NCI-H2171 (cell line): Measurements from ENCODE around the gene HNRNPF.
"Not testable (repeated sequence)": the region's sequence is repeated elsewhere in the genome, so short reads cannot be mapped to it uniquely, and the experiment has no call there.

Experiments used
- DNase-seq: peaks from one replicate; lab custom pipeline; 2025; lab: John Stamatoyannopoulos, UW

HNRNPF gene

GRCh38 chr10:43348511-43349312 lies 60.3 kb downstream of the HNRNPF start:
- no peak for DNase-seq

GRCh38 chr10:43347997-43348396 lies 61.0 kb downstream of the HNRNPF start:
- DNase-seq, result no peak

GRCh38 chr10:43344051-43344450 lies 64.9 kb downstream of the HNRNPF start:
- DNase-seq, result no peak

DNA sequence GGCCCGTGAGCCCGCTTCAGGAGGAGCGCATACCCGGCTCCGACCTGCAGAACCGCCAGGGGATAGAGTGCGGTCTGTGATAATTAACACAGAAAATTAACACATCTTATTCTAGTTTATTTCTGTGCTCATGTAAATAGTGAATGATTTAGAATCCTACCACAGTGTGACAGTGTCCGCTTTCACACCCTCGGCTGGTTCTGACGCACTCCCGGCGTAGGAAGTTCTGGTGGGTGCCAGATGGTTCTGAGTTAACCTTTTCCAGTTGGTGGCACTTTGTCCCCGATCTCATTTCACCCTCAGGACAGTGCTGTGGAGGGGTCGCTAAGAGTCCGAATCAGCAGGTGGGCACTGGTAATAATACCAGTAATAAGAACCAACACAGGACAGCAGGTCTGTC lies 65.9 kb downstream of the HNRNPF start:
- no peak for DNase-seq

GRCh38 chr10:43342279-43343125 lies 66.5 kb downstream of the HNRNPF start:
- DNase-seq, result no peak

DNA sequence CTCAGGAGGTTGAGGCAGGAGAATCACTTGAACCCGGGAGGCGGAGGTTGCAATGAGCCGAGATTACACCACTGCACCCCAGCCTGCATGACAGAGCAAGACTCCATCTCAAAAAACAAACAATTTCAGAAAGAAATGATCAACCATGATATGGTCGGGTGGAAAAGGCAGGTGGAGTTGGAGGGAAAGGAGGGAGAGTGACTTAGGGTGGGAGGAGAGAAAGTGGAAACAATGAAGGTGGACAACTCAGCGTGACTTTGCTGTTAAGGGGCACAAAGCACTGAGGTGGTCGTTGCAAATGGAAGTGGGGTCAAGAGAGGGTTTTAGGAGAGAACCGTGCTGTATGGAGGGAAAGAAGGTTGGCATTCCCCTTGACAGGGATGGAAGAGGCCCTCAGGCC lies 67.5 kb downstream of the HNRNPF start:
- no peak for DNase-seq

GRCh38 chr10:43340619-43341018 lies 68.4 kb downstream of the HNRNPF start:
- DNase-seq, result no peak

DNA sequence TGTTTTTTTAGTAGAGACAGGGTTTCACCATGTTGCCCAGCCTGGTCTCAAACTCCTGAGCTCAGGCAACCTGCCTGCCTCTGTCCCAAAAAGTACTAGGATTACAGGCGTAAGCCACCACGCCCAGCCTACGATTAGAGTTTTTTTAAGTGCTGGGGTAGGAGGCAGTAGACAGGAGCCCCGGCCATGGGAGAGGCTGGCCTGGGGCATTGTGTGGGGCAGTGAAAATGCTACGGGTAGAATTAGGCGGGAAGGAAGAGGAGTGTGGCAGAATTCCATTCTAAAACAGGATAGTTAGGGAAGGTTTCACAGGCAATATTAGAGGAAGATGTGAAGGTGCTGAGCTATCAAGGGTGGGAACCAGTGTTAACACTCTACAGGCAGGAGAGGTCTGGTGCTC lies 68.9 kb downstream of the HNRNPF start:
- no peak for DNase-seq

GRCh38 chr10:43339136-43339535 lies 69.8 kb downstream of the HNRNPF start:
- no peak for DNase-seq

DNA sequence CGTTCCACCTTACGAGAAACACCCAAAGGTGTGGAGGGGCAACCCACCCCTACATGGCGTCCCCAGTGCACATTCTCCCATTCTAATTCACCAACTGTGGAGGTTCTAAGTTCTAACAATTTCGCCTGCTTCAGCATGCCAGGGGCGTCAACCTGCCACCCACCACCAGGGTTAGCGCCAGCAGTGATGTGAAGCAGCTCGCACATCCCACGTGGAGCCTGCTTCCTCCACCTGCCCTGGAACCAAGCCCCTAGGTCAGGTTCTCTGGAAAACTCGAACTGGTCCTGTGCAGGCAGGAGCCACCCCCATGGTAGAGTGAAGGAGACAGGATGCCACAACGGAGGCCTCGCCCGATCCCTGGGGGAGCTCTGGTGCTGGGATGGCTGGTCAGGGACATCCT lies 70.9 kb downstream of the HNRNPF start:
- no peak for DNase-seq

- DNase-seq, result not testable (repeated sequence)
These were observed 71.5 kb downstream of the HNRNPF start for GRCh38 chr10:43337536-43337935.

DNA sequence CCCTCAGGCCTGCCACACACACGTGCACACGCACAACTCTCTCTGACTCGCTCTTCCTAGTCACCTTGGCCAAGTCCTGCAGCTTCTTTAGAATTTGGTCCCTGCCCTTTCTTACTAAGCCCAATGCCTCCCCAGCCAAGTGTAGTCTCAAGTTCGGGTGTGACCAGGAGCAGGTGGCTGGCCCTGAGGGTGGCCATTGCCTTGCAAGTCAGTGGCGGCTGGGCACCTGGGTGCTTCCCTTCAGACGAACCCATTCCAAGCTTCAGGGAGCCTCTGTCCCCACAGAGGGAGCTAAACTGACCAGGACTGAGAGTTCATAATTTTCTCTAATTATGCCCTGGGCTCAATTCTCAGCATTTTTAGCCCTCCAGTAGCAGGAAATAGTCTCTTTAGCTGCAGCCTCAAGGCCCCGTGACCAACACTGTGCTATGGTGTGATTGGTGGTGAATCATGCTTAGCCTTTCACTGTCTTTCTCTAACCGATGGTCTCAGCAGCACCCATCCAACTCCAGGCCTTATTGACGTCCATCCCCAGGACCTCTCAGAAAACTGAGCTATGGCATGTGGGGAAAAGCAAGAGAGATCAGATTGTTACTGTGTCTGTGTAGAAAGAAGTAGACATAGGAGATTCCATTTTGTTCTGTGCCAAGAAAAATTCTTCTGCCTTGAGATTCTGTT lies 72.2 kb downstream of the HNRNPF start:
- no peak for DNase-seq

DNA sequence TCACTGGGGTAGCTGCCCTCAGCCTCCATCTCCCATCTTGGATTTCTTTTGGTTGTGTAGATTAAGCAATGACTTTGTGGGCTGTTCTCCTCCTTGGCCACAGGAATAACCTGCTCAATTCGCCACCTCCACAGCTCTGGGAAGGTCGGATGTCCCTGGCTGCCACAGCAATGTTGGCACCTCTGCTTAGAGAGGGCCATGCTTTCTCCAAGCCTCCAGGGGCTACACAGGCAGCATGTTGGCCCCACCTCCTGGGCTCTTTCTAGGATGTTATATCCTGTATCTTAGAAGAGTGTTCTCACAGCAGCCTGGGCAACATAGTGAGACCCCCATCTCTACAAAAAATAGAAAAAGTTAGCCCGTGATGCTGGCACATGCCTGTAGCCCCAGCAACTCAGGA lies 72.9 kb downstream of the HNRNPF start:
- no peak for DNase-seq
